H1 (cell line): Measurements from ENCODE around the gene SLC7A10. TPM values are rescaled to one million over a fixed set of nuclear protein-coding genes. Genes with fewer than 3 reads are reported as not detected.

ENCODE experiments used
- CTCF ChIA-PET: fragments of 300-600 bp; sonication (Branson Sonifier 250); formaldehyde crosslinking; loops from one replicate; lab custom pipeline; 2021; ENCODE audit not compliant: partially characterized antibody; lab: Charles Lee
- POLR2A ChIA-PET: fragments of 300-600 bp; sonication (Branson Sonifier 250); formaldehyde crosslinking; loops from one replicate; lab custom pipeline; 2021; ENCODE audit warnings: inconsistent platforms; ENCODE audit not compliant: partially characterized antibody; lab: Charles Lee
- DNase-seq, 2 experiments: peaks; one replicate each; pipeline versions ENCODE4 v3.0.0 to v3.0.0-alpha.2; 2010 to 2022; ENCODE audit warnings: low spot score in 2 of 2, low read depth in 1 of 2, mixed read lengths in 1 of 2
- FAIRE-seq: peaks from 2 replicates; lab custom pipeline; 2011; peaks lifted over from hg19 to GRCh38; lab: Jason Lieb, UNC
- H2AFZ ChIP-seq: 2 replicates; pipeline ENCODE4 v1.8.1; 2012; ENCODE audit warnings: low read length, inconsistent platforms
- H2AK5ac ChIP-seq: 2 replicates; pipeline ENCODE4 v1.6.1; 2013; ENCODE audit warnings: low read depth, low read length
- H2BK120ac ChIP-seq: replicated peaks from 2 replicates; pipeline ENCODE3; 2013; ENCODE audit warnings: low read depth, low read length, inconsistent platforms
- H2BK12ac ChIP-seq: 2 replicates; pipeline ENCODE4 v1.6.1; 2013; ENCODE audit warnings: low read depth, low read length
- H2BK15ac ChIP-seq: 2 replicates; pipeline ENCODE4 v1.6.1; 2013; ENCODE audit warnings: low read length
- H2BK20ac ChIP-seq: 2 replicates; pipeline ENCODE4 v1.6.1; 2013; ENCODE audit warnings: low read length
- H2BK5ac ChIP-seq: 2 replicates; pipeline ENCODE4 v1.6.1; 2013; ENCODE audit warnings: low read depth, low read length
- H3K14ac ChIP-seq: 2 replicates; pipeline ENCODE4 v1.6.1; 2013; ENCODE audit warnings: inconsistent platforms; ENCODE audit not compliant: insufficient read length
- H3K18ac ChIP-seq: 2 replicates; pipeline ENCODE4 v1.6.1; 2013; ENCODE audit warnings: low read length; ENCODE audit errors: extremely low read depth
- H3K23ac ChIP-seq: 2 replicates; pipeline ENCODE4 v1.6.1; 2013; ENCODE audit warnings: inconsistent platforms; ENCODE audit not compliant: insufficient read length
- H3K23me2 ChIP-seq: 2 replicates; pipeline ENCODE4 v1.6.1; 2013; ENCODE audit warnings: low read depth, low read length
- H3K27ac ChIP-seq: 2 replicates; pipeline ENCODE4 v1.6.1; 2011; ENCODE audit warnings: low read depth, low read length, inconsistent platforms
- H3K27me3 ChIP-seq, 4 experiments: replicated peaks in 1 of 4; 1 replicate in 1 of 4; 2 replicates in 3 of 4; pipeline versions ENCODE4 v1.6.1 to v1.8.1; 2011 to 2013; ENCODE audit warnings: low read length in 3 of 4, mild to moderate bottlenecking in 3 of 4, inconsistent platforms in 2 of 4, mixed read lengths in 2 of 4, moderate library complexity in 1 of 4; ENCODE audit not compliant: control insufficient read depth in 3 of 4, insufficient read depth in 3 of 4; ENCODE audit errors: extremely low read depth in 1 of 4
- H3K36me3 ChIP-seq, 4 experiments: 2 replicates each; pipeline versions ENCODE4 v1.6.1 to v1.8.1; 2011 to 2013; ENCODE audit warnings: mild to moderate bottlenecking in 4 of 4, low read length in 3 of 4, moderate library complexity in 2 of 4, control low read depth in 1 of 4, inconsistent platforms in 1 of 4; ENCODE audit not compliant: insufficient read depth in 4 of 4, control insufficient read depth in 2 of 4
- H3K4ac ChIP-seq: replicated peaks from 2 replicates; pipeline ENCODE3; 2013; ENCODE audit warnings: low read length, low read depth, mixed read lengths, inconsistent platforms; ENCODE audit not compliant: insufficient read length
- H3K4me1 ChIP-seq, 4 experiments: replicated peaks in 1 of 4; 1 replicate in 1 of 4; 2 replicates in 3 of 4; pipeline versions ENCODE4 v1.6.1 to v1.8.1; 2011 to 2013; ENCODE audit warnings: low read length in 3 of 4, inconsistent platforms in 2 of 4, mixed read lengths in 1 of 4; ENCODE audit not compliant: insufficient read depth in 4 of 4, control insufficient read depth in 3 of 4
- H3K4me2 ChIP-seq, 2 experiments: 2 replicates each; pipeline versions ENCODE4 v1.6.1 to v1.8.1; 2011 to 2013; ENCODE audit warnings: low read depth in 2 of 2, low read length in 2 of 2, control low read depth in 1 of 2, inconsistent platforms in 1 of 2, mild to moderate bottlenecking in 1 of 2; ENCODE audit not compliant: insufficient read depth in 1 of 2
- H3K4me3 ChIP-seq, 4 experiments: fragments of 200-600, 300-600 bp in 1 of 4; sonication (generic), shearing (Covaris generic), sonication (Bioruptor Twin) in 1 of 4; 2 replicates each; pipeline versions ENCODE4 v1.5.1 to v1.8.1; 2011 to 2016; ENCODE audit warnings: low read length in 4 of 4, low read depth in 3 of 4, control low read depth in 2 of 4, inconsistent platforms in 2 of 4, mild to moderate bottlenecking in 2 of 4, mixed read lengths in 1 of 4, moderate library complexity in 1 of 4; ENCODE audit not compliant: insufficient read depth in 2 of 4; ENCODE audit errors: extremely low read depth in 1 of 4
- H3K56ac ChIP-seq: replicated peaks from 2 replicates; pipeline ENCODE3; 2013; ENCODE audit warnings: low read depth, mild to moderate bottlenecking, mixed read lengths, low read length, inconsistent platforms; ENCODE audit not compliant: insufficient read length
- H3K79me1 ChIP-seq: 2 replicates; pipeline ENCODE4 v1.6.1; 2013; ENCODE audit warnings: low read depth, low read length, control low read depth
- H3K79me2 ChIP-seq, 2 experiments: 2 replicates each; pipeline versions ENCODE4 v1.6.1 to v1.8.1; 2012 to 2013; ENCODE audit warnings: low read length in 2 of 2, mild to moderate bottlenecking in 2 of 2, inconsistent platforms in 1 of 2; ENCODE audit not compliant: insufficient read depth in 2 of 2, control insufficient read depth in 1 of 2
- H3K9ac ChIP-seq, 4 experiments: replicated peaks in 1 of 4; 1 replicate in 1 of 4; 2 replicates in 3 of 4; pipeline versions ENCODE4 v1.6.1 to v1.8.1; 2011 to 2013; ENCODE audit warnings: low read depth in 3 of 4, low read length in 3 of 4, control low read depth in 2 of 4, mild to moderate bottlenecking in 2 of 4, moderate library complexity in 2 of 4, inconsistent platforms in 1 of 4; ENCODE audit errors: extremely low read depth in 1 of 4
- H3K9me3 ChIP-seq, 2 experiments: 2 replicates each; pipeline versions ENCODE4 v1.6.1 to v1.8.1; 2012 to 2013; ENCODE audit warnings: mild to moderate bottlenecking in 2 of 2, moderate library complexity in 2 of 2, control low read depth in 1 of 2, inconsistent platforms in 1 of 2, low read depth in 1 of 2, low read length in 1 of 2, mixed read lengths in 1 of 2; ENCODE audit not compliant: insufficient read depth in 2 of 2
- H4K20me1 ChIP-seq, 2 experiments: replicated peaks in 1 of 2; 2 replicates each; pipeline versions ENCODE3 to v1.8.1; 2011 to 2013; ENCODE audit warnings: inconsistent platforms in 2 of 2, low read length in 2 of 2, mild to moderate bottlenecking in 1 of 2; ENCODE audit not compliant: insufficient read depth in 2 of 2, control insufficient read depth in 1 of 2
- H4K5ac ChIP-seq: 2 replicates; pipeline ENCODE4 v1.6.1; 2013; ENCODE audit warnings: low read length, low read depth, mixed read lengths, inconsistent platforms; ENCODE audit not compliant: insufficient read length
- H4K8ac ChIP-seq: 2 replicates; pipeline ENCODE4 v1.8.0; 2013; ENCODE audit warnings: mild to moderate bottlenecking, moderate library complexity, low read length, inconsistent platforms; ENCODE audit not compliant: insufficient read depth; ENCODE audit errors: extremely low read depth
- H4K91ac ChIP-seq: replicated peaks from 2 replicates; pipeline ENCODE3; 2013; ENCODE audit warnings: low read length, mixed read lengths, inconsistent platforms; ENCODE audit not compliant: insufficient read length
- BCL11A ChIP-seq, 2 experiments: IDR thresholded peaks; one replicate each; pipeline ENCODE4 v1.6.1; 2011; ENCODE audit warnings: low read depth in 2 of 2, low read length in 2 of 2, mild to moderate bottlenecking in 2 of 2
- BRCA1 ChIP-seq: IDR thresholded peaks from 2 replicates; pipeline ENCODE4 v1.6.1; 2012; ENCODE audit warnings: low read depth, low read length, improper control_type of control experiment
- CEBPB ChIP-seq: IDR thresholded peaks from 2 replicates; pipeline ENCODE4 v1.6.1; 2012; ENCODE audit warnings: low read depth, low read length
- CTBP2 ChIP-seq: IDR thresholded peaks from 2 replicates; pipeline ENCODE4 v1.7.0; 2011; ENCODE audit warnings: borderline replicate concordance, mild to moderate bottlenecking, moderate library complexity, mixed read lengths, low read length; ENCODE audit not compliant: insufficient read depth, insufficient read length
- KDM4A ChIP-seq: IDR thresholded peaks from one replicate; pipeline ENCODE4 v1.7.1; 2012; ENCODE audit warnings: low read depth, mild to moderate bottlenecking, moderate library complexity, low read length, inconsistent platforms; ENCODE audit not compliant: severe bottlenecking
- POLR2A ChIP-seq, 2 experiments: IDR thresholded peaks; 1 replicate in 1 of 2; 2 replicates in 1 of 2; pipeline ENCODE4 v1.6.1; 2011; ENCODE audit warnings: low read depth in 2 of 2, low read length in 2 of 2, mild to moderate bottlenecking in 2 of 2; ENCODE audit errors: control extremely low read depth in 1 of 2
- RAD21 ChIP-seq, 2 experiments: IDR thresholded peaks in 1 of 2; conservative IDR thresholded peaks in 1 of 2; 2 replicates each; pipeline ENCODE4 v1.6.1; 2011; ENCODE audit warnings: low read depth in 2 of 2, low read length in 2 of 2, improper control_type of control experiment in 1 of 2, inconsistent platforms in 1 of 2, mild to moderate bottlenecking in 1 of 2, moderate library complexity in 1 of 2
- SP1 ChIP-seq: IDR thresholded peaks from 2 replicates; pipeline ENCODE4 v1.6.1; 2011; ENCODE audit warnings: low read depth, low read length
- TAF1 ChIP-seq: IDR thresholded peaks from 2 replicates; pipeline ENCODE4 v1.6.1; 2011; ENCODE audit warnings: mild to moderate bottlenecking, low read depth, low read length
- WGBS, 2 experiments: shearing (Covaris generic) in 1 of 2; methylation state at CpG; one replicate each; pipeline versions ENCODE4 v1.1.6 to v1.1.7; 2013 to 2015; ENCODE audit warnings: low lambda C conversion rate in 2 of 2, mixed read lengths in 2 of 2, inconsistent platforms in 1 of 2, low coverage in 1 of 2, missing lambda C conversion rate in 1 of 2; ENCODE audit not compliant: insufficient replicate concordance in 2 of 2, insufficient coverage in 1 of 2, insufficient read length in 1 of 2; ENCODE audit errors: extremely low coverage in 1 of 2, missing lambda C conversion rate in 1 of 2; 5-methylcytosine and 5-hydroxymethylcytosine counted together
- polyA plus RNA-seq, 7 experiments: library from polyadenylated mRNA; depleted of rRNA in 3 of 7; stranded (reverse) in 5 of 7; unstranded in 2 of 7; fragments of >200 nt in 5 of 7; fragments of 200-250 nt in 2 of 7; gene quantifications; 1 replicate in 5 of 7; 2 replicates in 1 of 7; 4 replicates in 1 of 7; pipeline versions ENCODE4 v1.2.1 to v1.2.3, GENCODE V29; 2011 to 2013; ENCODE audit warnings: missing spikeins in 2 of 7, mixed read lengths in 2 of 7
- total RNA-seq: library from RNA; stranded (reverse); fragmentation: NEBNext Ultra II Directional; extraction: Animal tissue kit (Norgen Biotek cat#: 25700); gene quantifications from 2 replicates; pipeline ENCODE4 v1.2.1, GENCODE V29; 2021

The SLC7A10 gene
- total and polyA plus RNA-seq, 2 of the 8 experiments (the other 6 are each of a cell fraction or from before 2014, with no cell fraction given), result 3.7 to 7.1 TPM

GRCh38 chr19:33273881-33274662, 48.4 kb upstream of the SLC7A10 start:
- no peak overlapping the region for H3K4me2 ChIP-seq
- POLR2A ChIA-PET, result interaction anchor here (1.2 to 1.4 kb wide), 3 partner anchors 12 to 100 kb away, joined by 3 to 4 read pairs (median 3); partner anchors contain the start of gene CEBPG
- H3K23ac ChIP-seq, result no peak overlapping the region
- H3K23me2 ChIP-seq, result no peaks in the 10 kb centered on the region
- peak overlapping the region; percentile 71 for H3K18ac ChIP-seq
- H4K20me1 ChIP-seq, result no peaks in the 10 kb centered on the region
- FAIRE-seq, result no peak
- DNase-seq, result no peak
- peak overlapping the region; percentile 37 for H2BK120ac ChIP-seq
- H2AFZ ChIP-seq, result no peak overlapping the region
- H3K4ac ChIP-seq, result peak overlapping the region; percentile 93
- no peak overlapping the region for H3K4me3 ChIP-seq
- H4K91ac ChIP-seq, result peak overlapping the region; percentile 87
- no peak overlapping the region for H3K27ac ChIP-seq
- no peaks in the 10 kb centered on the region for H3K27me3 ChIP-seq
- CTCF ChIA-PET, result interaction anchor here (0.5 to 1.0 kb wide), 3 partner anchors 16 to 126 kb away, joined by 3 to 4 read pairs (median 3); no protein-coding TSS in a partner anchor
- H2BK5ac ChIP-seq, result peak overlapping the region; percentile 88
- no peaks in the 10 kb centered on the region for H3K9me3 ChIP-seq
- peak overlapping the region; percentile 98 for H2AK5ac ChIP-seq
- H2BK12ac ChIP-seq, result peak overlapping the region; percentile 100; the same call in 1 of the 2 replicates
- no peak overlapping the region for H4K8ac ChIP-seq
- TF ChIP-seq POLR2A (IDR thresholded peaks at IDR 0.05; ENCODE audit: control extremely low read depth in 1 of 2, low read depth in 2 of 2, low read length in 2 of 2) (no peak), SP1 (no peak), KDM4A (no peak), BCL11A (IDR thresholded peaks at IDR 0.05; ENCODE audit: low read depth in 2 of 2, low read length in 2 of 2) (no peak), RAD21 (IDR thresholded peaks at IDR 0.05 in 1 of 2, conservative IDR thresholded peaks at IDR 0.05 in 1 of 2; ENCODE audit: low read depth in 2 of 2, low read length in 2 of 2) (no peak), CEBPB (no peak), CTBP2 (no peak), TAF1 (no peak), BRCA1 (no peak)
- TF ChIP-seq, all 59 proteins: peak for 0
- H3K9ac ChIP-seq, result no peak overlapping the region; a peak in 2 of 7 replicates
- peaks cover 0 to 24% (median 10%) of the 10 kb centered on the region in 4 experiments; a peak in 6 of 7 replicates for H3K4me1 ChIP-seq
- H3K79me2 ChIP-seq, result no peaks in the 10 kb centered on the region
- no peak overlapping the region for H4K5ac ChIP-seq
- H3K14ac ChIP-seq, result no peak overlapping the region
- no peaks in the 10 kb centered on the region for H3K36me3 ChIP-seq
- no peak overlapping the region for H3K56ac ChIP-seq
- peak overlapping the region; percentile 100 for H2BK20ac ChIP-seq
- peak overlapping the region; percentile 100 for H2BK15ac ChIP-seq
- no peaks in the 10 kb centered on the region for H3K79me1 ChIP-seq
- WGBS, 2 experiments, result 93% methylated on average over 16 of the region's 16 CpGs; no CpG with 5 or more reads in 1 of the 2 experiments
